G401.6 (cell line): ENCODE data around the gene PLCB1.

Experiments
- FAIRE-seq: peaks from 2 replicates; lab custom pipeline; 2012; peaks lifted over from hg19 to GRCh38; lab: Jason Lieb, UNC

PLCB1 gene

GRCh38 chr20:8304124-8304816, 172.2 kb downstream of the PLCB1 start:
- no peak for FAIRE-seq

- FAIRE-seq = no peak
Measured at GRCh38 chr20:8305449-8305978, 173.4 kb downstream of the PLCB1 start.

GRCh38 chr20:8306937-8307336, 174.9 kb downstream of the PLCB1 start:
- no peak for FAIRE-seq

GRCh38 chr20:8309634-8310033, 177.6 kb downstream of the PLCB1 start:
- FAIRE-seq = no peak

- FAIRE-seq = no peak
Measured at GRCh38 chr20:8310618-8311017, 178.6 kb downstream of the PLCB1 start.

- FAIRE-seq = no peak
Measured at GRCh38 chr20:8313073-8313472, 181.0 kb downstream of the PLCB1 start.

- no peak for FAIRE-seq
Measured at GRCh38 chr20:8315639-8316573, 183.8 kb downstream of the PLCB1 start.

- no peak for FAIRE-seq
Measured at GRCh38 chr20:8317448-8317847, 185.4 kb downstream of the PLCB1 start.

GRCh38 chr20:8318965-8319625, 187.0 kb downstream of the PLCB1 start:
- no peak for FAIRE-seq

- FAIRE-seq = no peak
Measured at GRCh38 chr20:8320306-8320705, 188.2 kb downstream of the PLCB1 start.

GRCh38 chr20:8321001-8321400, 188.9 kb downstream of the PLCB1 start:
- no peak for FAIRE-seq

- no peak for FAIRE-seq
Measured at GRCh38 chr20:8322662-8323217, 190.7 kb downstream of the PLCB1 start.

- FAIRE-seq = no peak
Measured at GRCh38 chr20:8326191-8326590, 194.1 kb downstream of the PLCB1 start.

GRCh38 chr20:8326899-8327298, 194.8 kb downstream of the PLCB1 start:
- no peak for FAIRE-seq

GRCh38 chr20:8328189-8328588, 196.1 kb downstream of the PLCB1 start:
- no peak for FAIRE-seq

GRCh38 chr20:8330319-8330784, 198.3 kb downstream of the PLCB1 start:
- no peak for FAIRE-seq

- no peak for FAIRE-seq
Measured at GRCh38 chr20:8330785-8331695, 199.0 kb downstream of the PLCB1 start.

- no peak for FAIRE-seq
Measured at GRCh38 chr20:8331740-8332412, 199.8 kb downstream of the PLCB1 start.

GRCh38 chr20:8334641-8335040, 202.6 kb downstream of the PLCB1 start:
- FAIRE-seq = no peak

GRCh38 chr20:8335059-8335458, 203.0 kb downstream of the PLCB1 start:
- no peak for FAIRE-seq
